Mesodermal cell (in vitro differentiated cells): ENCODE measurements around the gene SERF1A. TPM values are rescaled to one million over a fixed set of nuclear protein-coding genes. Genes with fewer than 3 reads are reported as not detected.
"Not testable (repeated sequence)": the region's sequence is repeated elsewhere in the genome, so short reads cannot be mapped to it uniquely, and the experiment has no call there.

Source experiments
- H3K27ac ChIP-seq: 2 replicates; pipeline ENCODE4 v1.7.0; 2013; ENCODE audit warnings: mild to moderate bottlenecking, low read depth, low read length, moderate library complexity; ENCODE audit not compliant: severe bottlenecking
- H3K36me3 ChIP-seq: 2 replicates; pipeline ENCODE4 v1.7.1; 2013; ENCODE audit warnings: mild to moderate bottlenecking, low read length, moderate library complexity; ENCODE audit not compliant: control insufficient read depth, insufficient read depth
- H3K4me1 ChIP-seq: one replicate; pipeline ENCODE4 v1.7.1; 2013; ENCODE audit warnings: mild to moderate bottlenecking, low read length; ENCODE audit not compliant: insufficient read depth, control insufficient read depth, poor library complexity, severe bottlenecking
- H3K4me3 ChIP-seq: 2 replicates; pipeline ENCODE4 v1.7.0; 2013; ENCODE audit warnings: low read length, control low read depth, mild to moderate bottlenecking; ENCODE audit not compliant: insufficient read depth, poor library complexity, severe bottlenecking; ENCODE audit errors: extremely low read depth
- H3K9me3 ChIP-seq: 2 replicates; pipeline ENCODE4 v1.7.1; 2013; ENCODE audit warnings: mild to moderate bottlenecking, low read length, moderate library complexity; ENCODE audit not compliant: control insufficient read depth
- WGBS, 2 experiments: methylation state at CpG; one replicate each; pipeline ENCODE4 v1.1.5; 2013; ENCODE audit warnings: missing lambda C conversion rate in 2 of 2; ENCODE audit not compliant: insufficient coverage in 2 of 2; 5-methylcytosine and 5-hydroxymethylcytosine counted together
- polyA plus RNA-seq, 2 experiments: library from polyadenylated mRNA; stranded (reverse); fragments of 50-300 nt; gene quantifications; one replicate each; pipeline ENCODE4 v1.2.3, GENCODE V29; 2013

SERF1A gene
- polyA plus RNA-seq (2013, experiment 1 of 2) = 9.4 TPM
- 16.8 TPM for polyA plus RNA-seq (2013, experiment 2 of 2)

GRCh38 chr5:70900533-70901271 lies at the start of gene SERF1A:
SERF1A (plus strand) TSS chr5:70900669; CDS start chr5:70900870, 201 bp downstream.
- WGBS, 2 experiments = no CpG with 5 or more reads among the region's 66 CpGs
- not testable (repeated sequence) for H3K4me3 ChIP-seq, H3K9me3 ChIP-seq, H3K4me1 ChIP-seq, H3K27ac ChIP-seq, H3K36me3 ChIP-seq

- H3K4me1 ChIP-seq, H3K36me3 ChIP-seq, H3K27ac ChIP-seq, H3K4me3 ChIP-seq, H3K9me3 ChIP-seq: not testable (repeated sequence)
- WGBS, 2 experiments = no CpG with 5 or more reads among the region's 2 CpGs
Measured at GRCh38 chr5:70866778-70867177, 33.7 kb upstream of the SERF1A start.

- not testable (repeated sequence) for H3K4me3 ChIP-seq, H3K36me3 ChIP-seq, H3K4me1 ChIP-seq, H3K9me3 ChIP-seq, H3K27ac ChIP-seq
- no CpG with 5 or more reads among the region's 1 CpG for WGBS, 2 experiments
Measured at GRCh38 chr5:70870626-70871025, 29.8 kb upstream of the SERF1A start.

- not testable (repeated sequence) for H3K4me3 ChIP-seq
- WGBS, 2 experiments = no CpG with 5 or more reads among the region's 2 CpGs
Measured at GRCh38 chr5:70896076-70896475, 4.4 kb upstream of the SERF1A start.

GRCh38 chr5:70901272-70901571 lies 753 bp downstream of the SERF1A start:
- not testable (repeated sequence) for H3K36me3 ChIP-seq, H3K4me3 ChIP-seq, H3K4me1 ChIP-seq, H3K9me3 ChIP-seq, H3K27ac ChIP-seq
- WGBS, 2 experiments = no CpG with 5 or more reads among the region's 5 CpGs

More at GRCh38 chr5:70896076-70896475, 4.4 kb upstream of the SERF1A start:
- not testable (repeated sequence) for H3K36me3 ChIP-seq, H3K4me1 ChIP-seq, H3K27ac ChIP-seq, H3K9me3 ChIP-seq

- no CpG with 5 or more reads among the region's 5 CpGs for WGBS, 2 experiments
- H3K4me1 ChIP-seq, H3K36me3 ChIP-seq: not testable (repeated sequence)
Measured at GRCh38 chr5:70906624-70907023, 6.2 kb downstream of the SERF1A start.

GRCh38 chr5:70916829-70917228 lies 16.4 kb downstream of the SERF1A start:
- not testable (repeated sequence) for H3K27ac ChIP-seq, H3K4me3 ChIP-seq, H3K4me1 ChIP-seq, H3K36me3 ChIP-seq, H3K9me3 ChIP-seq

More at GRCh38 chr5:70906624-70907023, 6.2 kb downstream of the SERF1A start:
- H3K9me3 ChIP-seq, H3K27ac ChIP-seq, H3K4me3 ChIP-seq: not testable (repeated sequence)

- not testable (repeated sequence) for H3K36me3 ChIP-seq, H3K4me1 ChIP-seq
- no CpG with 5 or more reads among the region's 16 CpGs for WGBS, 2 experiments
Measured at GRCh38 chr5:70925211-70925562, 24.7 kb downstream of the SERF1A start.

GRCh38 chr5:70931709-70932368 lies 31.4 kb downstream of the SERF1A start:
- H3K27ac ChIP-seq, H3K4me3 ChIP-seq, H3K4me1 ChIP-seq, H3K9me3 ChIP-seq, H3K36me3 ChIP-seq: not testable (repeated sequence)
- no CpG with 5 or more reads among the region's 6 CpGs for WGBS, 2 experiments

More at GRCh38 chr5:70925211-70925562, 24.7 kb downstream of the SERF1A start:
- not testable (repeated sequence) for H3K4me3 ChIP-seq, H3K9me3 ChIP-seq, H3K27ac ChIP-seq

GRCh38 chr5:70932560-70932959 lies 32.1 kb downstream of the SERF1A start:
- H3K36me3 ChIP-seq, H3K4me1 ChIP-seq: not testable (repeated sequence)
- no CpG with 5 or more reads among the region's 1 CpG for WGBS, 2 experiments

GRCh38 chr5:70953068-70953467 lies 52.6 kb downstream of the SERF1A start:
- not testable (repeated sequence) for H3K36me3 ChIP-seq, H3K27ac ChIP-seq, H3K9me3 ChIP-seq, H3K4me3 ChIP-seq, H3K4me1 ChIP-seq
- no CpG with 5 or more reads among the region's 10 CpGs for WGBS, 2 experiments

More at GRCh38 chr5:70932560-70932959, 32.1 kb downstream of the SERF1A start:
- H3K4me3 ChIP-seq, H3K9me3 ChIP-seq, H3K27ac ChIP-seq: not testable (repeated sequence)
